K562 (cell line): ENCODE measurements around the gene ST7. TPM values are rescaled to one million over a fixed set of nuclear protein-coding genes. Genes with fewer than 3 reads are reported as not detected.
A peak's percentile ranks its signal among the peaks of the same experiment; 100 is the strongest.

ENCODE experiments used
- E4F1 ChIP-seq: fragments of 250-450 bp; sonication (Bioruptor Pico); IDR thresholded peaks from 2 replicates; pipeline ENCODE4 v1.5.0; 2021; ENCODE audit warnings: mild to moderate bottlenecking, borderline replicate concordance
- EHMT2 ChIP-seq: fragments of 450-650 bp; IDR thresholded peaks from 2 replicates; pipeline ENCODE4 v1.6.1; 2018; ENCODE audit warnings: antibody characterized with exemption
- HOXB6 ChIP-seq: fragments of 250-450 bp; sonication (Bioruptor Pico); IDR thresholded peaks from 2 replicates; pipeline ENCODE4 v1.5.1; 2022; ENCODE audit warnings: mild to moderate bottlenecking, borderline replicate concordance
- KDM2B ChIP-seq: fragments of 250-450 bp; sonication (Bioruptor Pico); IDR thresholded peaks from 2 replicates; pipeline ENCODE4 v1.8.0; 2021; ENCODE audit warnings: mild to moderate bottlenecking, moderate library complexity
- OTX1 ChIP-seq: fragments of 450-650 bp; formaldehyde crosslinking; IDR thresholded peaks from 2 replicates; pipeline ENCODE4 v1.4.0; 2022; ENCODE audit warnings: mild to moderate bottlenecking
- PTRF ChIP-seq: fragments of 450-650 bp; IDR thresholded peaks from 2 replicates; pipeline ENCODE4 v1.6.1; 2016; ENCODE audit warnings: mild to moderate bottlenecking, missing genetic modification characterization, missing compliant biosample characterization
- RBM39 ChIP-seq: fragments of 200-400 bp; formaldehyde crosslinking; optimal IDR thresholded peaks from 2 replicates; pipeline ENCODE3; 2018; ENCODE audit warnings: low read depth, low read length
- REST ChIP-seq, 2 experiments: fragments of 450-650 bp; formaldehyde crosslinking in 1 of 2; IDR thresholded peaks; 2 replicates each; pipeline versions ENCODE4 v1.4.0 to v1.6.1; 2014 to 2020; ENCODE audit warnings: mild to moderate bottlenecking in 2 of 2, borderline replicate concordance in 1 of 2, low read depth in 1 of 2
- STAT6 ChIP-seq: sonication (generic); formaldehyde crosslinking; IDR thresholded peaks from 2 replicates; pipeline ENCODE4 v1.8.1; 2023; ENCODE audit warnings: mild to moderate bottlenecking, missing genetic modification reagents
- ZFP1 ChIP-seq: fragments of 450-650 bp; formaldehyde crosslinking; IDR thresholded peaks from 2 replicates; pipeline ENCODE4 v1.4.0; 2020; ENCODE audit warnings: mild to moderate bottlenecking, mixed read lengths
- ZNF668 ChIP-seq: fragments of 250-450 bp; sonication (Bioruptor Pico); IDR thresholded peaks from 2 replicates; pipeline ENCODE4 v1.8.0; 2022; ENCODE audit warnings: mild to moderate bottlenecking, inconsistent platforms
- polyA plus RNA-seq, 8 experiments: library from polyadenylated mRNA; depleted of rRNA in 4 of 8; stranded (reverse) in 5 of 8; unstranded in 3 of 8; fragments of >200 nt; fragmentation: Nextera tagmentation in 2 of 8; fragmentation: Illumina TruSeq in 1 of 8; extraction: Ambion mirVana in 2 of 8; extraction: Trizol in 1 of 8; gene quantifications; 2 replicates each; pipeline versions ENCODE4 v1.2.1 to v1.2.3, GENCODE V29; 2011 to 2014; ENCODE audit warnings: inconsistent platforms in 1 of 8, missing spikeins in 1 of 8
- total RNA-seq, 7 experiments: library from RNA; depleted of rRNA in 6 of 7; stranded (reverse); fragments of >200 nt in 6 of 7; fragmentation: Illumina TruSeq in 2 of 7; extraction: Trizol in 2 of 7; gene quantifications; 2 replicates each; pipeline versions ENCODE4 v1.2.1 to v1.2.3, GENCODE V29; 2011 to 2021; ENCODE audit warnings: low replicate concordance in 1 of 7

The ST7 gene
- total and polyA plus RNA-seq, 9 of the 15 experiments (the other 6 are each of a cell fraction or from before 2014, with no cell fraction given) = 23.9 to 56.3 (median 36.9) TPM

- TF ChIP-seq PTRF (tag) = peak; percentile 34; the same call in 1 of the 2 replicates
- no peak for TF ChIP-seq STAT6 (CRISPR knock-in tag)
- TF ChIP-seq RBM39 = peak; percentile 73
- TF ChIP-seq EHMT2 = peak; percentile 87
- TF ChIP-seq HOXB6 (CRISPR knock-in tag) = 0 out of 2 replicates have a peak, but pooled peaks have one; percentile 31
- peak; percentile 31; the same call in 1 of the 2 replicates for TF ChIP-seq REST (IDR thresholded peaks at IDR 0.05; ENCODE audit: borderline replicate concordance)
- TF ChIP-seq REST (CRISPR knock-in tag; IDR thresholded peaks at IDR 0.05; ENCODE audit: low read depth) = peak; percentile 50; the same call in 1 of the 2 replicates
- TF ChIP-seq ZFP1 (CRISPR knock-in tag) = no peak
- TF ChIP-seq OTX1 = peak; percentile 96
- no peak for TF ChIP-seq E4F1 (CRISPR knock-in tag)
- no peak for TF ChIP-seq ZNF668 (CRISPR knock-in tag)
- no peak for TF ChIP-seq KDM2B (CRISPR knock-in tag)
These were observed 3.1 kb upstream of the ST7 start (continued) for GRCh38 chr7:116949941-116950801.
